Astrocyte (in vitro differentiated cells and primary cell): Measurements from ENCODE around the gene LCAT. TPM values are rescaled to one million over a fixed set of nuclear protein-coding genes. Genes with fewer than 3 reads are reported as not detected.

Source experiments
- DNase-seq: peaks from one replicate; pipeline ENCODE4 v3.0.0-alpha.2; 2010; ENCODE audit warnings: low read depth
- FAIRE-seq: peaks from 2 replicates; lab custom pipeline; 2011; peaks lifted over from hg19 to GRCh38; lab: Jason Lieb, UNC
- H2AFZ ChIP-seq: 2 replicates; pipeline ENCODE4 v1.6.0; 2012; ENCODE audit warnings: low read depth, low read length, inconsistent platforms
- H3K27ac ChIP-seq: 2 replicates; pipeline ENCODE4 v1.5.1; 2011; ENCODE audit warnings: low read depth, low read length, inconsistent platforms
- H3K27me3 ChIP-seq: 2 replicates; pipeline ENCODE4 v1.6.0; 2011; ENCODE audit warnings: low read length, inconsistent platforms; ENCODE audit not compliant: insufficient read depth
- H3K36me3 ChIP-seq: 2 replicates; pipeline ENCODE4 v1.5.1; 2011; ENCODE audit warnings: low read length, inconsistent platforms; ENCODE audit not compliant: insufficient read depth
- H3K4me1 ChIP-seq: 2 replicates; pipeline ENCODE4 v1.5.1; 2011; ENCODE audit warnings: low read length, inconsistent platforms; ENCODE audit not compliant: insufficient read depth
- H3K4me2 ChIP-seq: 2 replicates; pipeline ENCODE4 v1.6.0; 2012; ENCODE audit warnings: low read length, inconsistent platforms
- H3K4me3 ChIP-seq: 2 replicates; pipeline ENCODE4 v1.5.1; 2011; ENCODE audit warnings: low read depth, mild to moderate bottlenecking, low read length, inconsistent platforms; ENCODE audit not compliant: insufficient read depth
- H3K79me2 ChIP-seq: 2 replicates; pipeline ENCODE4 v1.6.0; 2012; ENCODE audit warnings: mild to moderate bottlenecking, low read length, inconsistent platforms; ENCODE audit not compliant: insufficient read depth
- H3K9ac ChIP-seq: 2 replicates; pipeline ENCODE4 v1.6.0; 2012; ENCODE audit warnings: mild to moderate bottlenecking, low read length, inconsistent platforms
- H3K9me3 ChIP-seq: 2 replicates; pipeline ENCODE4 v1.5.1; 2012; ENCODE audit warnings: low read depth, mild to moderate bottlenecking, low read length, inconsistent platforms; ENCODE audit not compliant: insufficient read depth
- H4K20me1 ChIP-seq: 2 replicates; pipeline ENCODE4 v1.6.0; 2012; ENCODE audit warnings: low read length, inconsistent platforms; ENCODE audit not compliant: insufficient read depth
- H3K27ac Mint-ChIP-seq: one replicate; pipeline ENCODE4 v1.8.0; 2021; ENCODE audit warnings: mild to moderate bottlenecking, mixed read lengths; ENCODE audit not compliant: unreplicated experiment
- H3K27me3 Mint-ChIP-seq: one replicate; pipeline ENCODE4 v1.8.0; 2021; ENCODE audit warnings: low read depth, mixed read lengths; ENCODE audit not compliant: unreplicated experiment
- H3K36me3 Mint-ChIP-seq: one replicate; pipeline ENCODE4 v1.8.0; 2021; ENCODE audit warnings: low read depth, mixed read lengths; ENCODE audit not compliant: unreplicated experiment
- H3K4me1 Mint-ChIP-seq: one replicate; pipeline ENCODE4 v1.8.0; 2021; ENCODE audit warnings: low read depth, mixed read lengths; ENCODE audit not compliant: unreplicated experiment
- H3K4me3 Mint-ChIP-seq: one replicate; pipeline ENCODE4 v1.8.0; 2021; ENCODE audit warnings: mild to moderate bottlenecking, moderate library complexity, mixed read lengths; ENCODE audit not compliant: unreplicated experiment
- H3K9me3 Mint-ChIP-seq: one replicate; pipeline ENCODE4 v1.8.0; 2021; ENCODE audit warnings: mild to moderate bottlenecking, mixed read lengths; ENCODE audit not compliant: unreplicated experiment
- EZH2 ChIP-seq: IDR thresholded peaks from 2 replicates; pipeline ENCODE4 v1.6.1; 2012; ENCODE audit warnings: mild to moderate bottlenecking, low read length, inconsistent platforms; ENCODE audit not compliant: insufficient read depth
- total RNA-seq: library from RNA; stranded (reverse); gene quantifications from 2 replicates; pipeline ENCODE4 v1.2.1, GENCODE V29; 2021
- TF ChIP-seq, protein P1 (sequence below): IDR thresholded peaks from 2 replicates; pipeline ENCODE4 v1.5.1; 2011; ENCODE audit warnings: low read depth, mild to moderate bottlenecking, inconsistent platforms, low read length, moderate library complexity; ENCODE audit not compliant: insufficient read depth

LCAT gene
- total RNA-seq, 1 donor from 2014 or later, result 37.9 TPM

DNA sequence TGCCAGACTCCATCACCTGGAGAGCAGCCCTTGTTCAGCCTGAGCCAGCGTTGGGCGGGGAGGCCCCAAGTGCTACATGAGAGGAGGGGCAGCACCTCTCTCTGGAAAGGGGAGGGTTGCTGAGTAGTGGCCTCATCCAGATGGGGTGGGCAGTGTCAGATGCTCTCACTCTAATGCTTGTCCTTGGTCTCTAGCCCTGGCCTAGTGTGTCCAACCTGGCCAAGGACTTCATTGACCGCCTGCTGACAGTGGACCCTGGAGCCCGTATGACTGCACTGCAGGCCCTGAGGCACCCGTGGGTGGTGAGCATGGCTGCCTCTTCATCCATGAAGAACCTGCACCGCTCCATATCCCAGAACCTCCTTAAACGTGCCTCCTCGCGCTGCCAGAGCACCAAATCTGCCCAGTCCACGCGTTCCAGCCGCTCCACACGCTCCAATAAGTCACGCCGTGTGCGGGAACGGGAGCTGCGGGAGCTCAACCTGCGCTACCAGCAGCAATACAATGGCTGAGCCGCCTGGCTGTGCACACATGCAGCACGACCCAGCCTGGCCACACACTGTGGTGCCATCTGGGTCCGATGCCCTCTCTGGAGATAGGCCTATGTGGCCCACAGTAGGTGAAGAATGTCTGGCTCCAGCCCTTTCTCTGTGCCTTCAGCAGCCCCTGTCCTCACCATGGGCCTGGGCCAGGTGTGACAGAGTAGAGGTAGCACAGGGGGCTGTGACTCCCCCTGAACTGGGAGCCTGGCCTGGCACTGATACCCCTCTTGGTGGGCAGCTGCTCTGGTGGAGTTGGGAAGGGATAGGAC is 16.6 kb downstream of the LCAT start:
- H3K27ac Mint-ChIP-seq, result no peak overlapping the region
- no peak overlapping the region for H3K27ac ChIP-seq
- H3K27me3 Mint-ChIP-seq, result no peaks in the 10 kb centered on the region
- no peaks in the 10 kb centered on the region for H3K9me3 Mint-ChIP-seq
- H3K36me3 Mint-ChIP-seq, result peaks cover 17% of the 10 kb centered on the region
- H4K20me1 ChIP-seq, result peaks cover 63% of the 10 kb centered on the region
- FAIRE-seq, result no peak
- no peak overlapping the region for H3K9ac ChIP-seq
- no peaks in the 10 kb centered on the region for H3K27me3 ChIP-seq
- no peak overlapping the region for H3K4me2 ChIP-seq
- H3K4me3 Mint-ChIP-seq, result no peak overlapping the region
- peaks cover 3% of the 10 kb centered on the region for H3K36me3 ChIP-seq
- TF ChIP-seq, protein P1, sequence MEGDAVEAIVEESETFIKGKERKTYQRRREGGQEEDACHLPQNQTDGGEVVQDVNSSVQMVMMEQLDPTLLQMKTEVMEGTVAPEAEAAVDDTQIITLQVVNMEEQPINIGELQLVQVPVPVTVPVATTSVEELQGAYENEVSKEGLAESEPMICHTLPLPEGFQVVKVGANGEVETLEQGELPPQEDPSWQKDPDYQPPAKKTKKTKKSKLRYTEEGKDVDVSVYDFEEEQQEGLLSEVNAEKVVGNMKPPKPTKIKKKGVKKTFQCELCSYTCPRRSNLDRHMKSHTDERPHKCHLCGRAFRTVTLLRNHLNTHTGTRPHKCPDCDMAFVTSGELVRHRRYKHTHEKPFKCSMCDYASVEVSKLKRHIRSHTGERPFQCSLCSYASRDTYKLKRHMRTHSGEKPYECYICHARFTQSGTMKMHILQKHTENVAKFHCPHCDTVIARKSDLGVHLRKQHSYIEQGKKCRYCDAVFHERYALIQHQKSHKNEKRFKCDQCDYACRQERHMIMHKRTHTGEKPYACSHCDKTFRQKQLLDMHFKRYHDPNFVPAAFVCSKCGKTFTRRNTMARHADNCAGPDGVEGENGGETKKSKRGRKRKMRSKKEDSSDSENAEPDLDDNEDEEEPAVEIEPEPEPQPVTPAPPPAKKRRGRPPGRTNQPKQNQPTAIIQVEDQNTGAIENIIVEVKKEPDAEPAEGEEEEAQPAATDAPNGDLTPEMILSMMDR, result no peak
- TF ChIP-seq EZH2, result no peak
- H3K4me1 ChIP-seq, result no peaks in the 10 kb centered on the region
- no peak for DNase-seq
- peaks cover 2% of the 10 kb centered on the region for H3K4me1 Mint-ChIP-seq
- no peak overlapping the region for H3K4me3 ChIP-seq
- no peaks in the 10 kb centered on the region for H3K9me3 ChIP-seq
- H2AFZ ChIP-seq, result no peak overlapping the region
- H3K79me2 ChIP-seq, result peaks cover 6% of the 10 kb centered on the region

DNA sequence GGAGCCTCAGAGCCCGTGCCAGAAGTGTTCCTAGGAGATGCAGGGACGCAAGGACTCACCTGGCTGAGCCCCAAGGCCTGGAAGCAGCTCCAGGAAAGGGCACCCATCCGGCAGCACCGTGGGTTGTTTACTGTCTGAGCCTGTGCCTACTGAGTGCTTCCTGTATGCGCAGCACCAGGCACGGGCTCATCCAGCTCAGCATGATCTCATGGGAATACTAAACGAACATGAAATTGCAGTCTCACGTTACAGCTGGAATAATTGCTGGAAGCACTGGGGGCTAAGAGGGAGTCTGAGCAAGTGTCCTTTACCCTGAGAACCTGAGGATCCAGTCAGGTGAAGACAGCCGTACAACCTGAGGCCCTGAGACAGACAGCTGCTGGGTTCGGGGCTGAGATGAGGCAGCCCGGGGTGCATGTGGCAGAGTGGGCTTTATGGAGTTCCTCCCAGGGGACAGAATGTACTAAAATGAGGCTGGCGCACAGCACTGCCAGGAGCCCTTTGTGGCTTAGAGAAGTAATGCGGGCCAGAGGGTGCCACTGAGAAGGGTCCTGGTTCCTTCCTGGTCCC is 17.7 kb downstream of the LCAT start:
- Histone ChIP-seq H3K27me3 (no peaks in the 10 kb centered on the region), H4K20me1 (peaks cover 73% of the 10 kb centered on the region), H3K4me2 (no peak overlapping the region), H3K9me3 (no peaks in the 10 kb centered on the region), H3K4me3 (no peak overlapping the region), H3K9ac (no peak overlapping the region), H3K36me3 (peaks cover 3% of the 10 kb centered on the region), H3K4me1 (no peaks in the 10 kb centered on the region), H3K27ac (no peak overlapping the region), H3K79me2 (peaks cover 6% of the 10 kb centered on the region), H2AFZ (no peak overlapping the region)
- no peak for DNase-seq
- TF ChIP-seq, protein P1, result no peak
- no peak for TF ChIP-seq EZH2
- no peaks in the 10 kb centered on the region for H3K9me3 Mint-ChIP-seq
- H3K4me3 Mint-ChIP-seq, result no peak overlapping the region
- H3K36me3 Mint-ChIP-seq, result peaks cover 16% of the 10 kb centered on the region
- H3K27ac Mint-ChIP-seq, result no peak overlapping the region
- FAIRE-seq, result no peak
- no peaks in the 10 kb centered on the region for H3K27me3 Mint-ChIP-seq
- peaks cover 9% of the 10 kb centered on the region for H3K4me1 Mint-ChIP-seq
